Mucosa of stomach (tissue), 1 donor: ENCODE results near the gene RNF5.
"Not testable (repeated sequence)": the region's sequence is repeated elsewhere in the genome, so short reads cannot be mapped to it uniquely, and the experiment has no call there.

Experiments used
- H3K27me3 ChIP-seq: one replicate; pipeline ENCODE4 v1.7.0; 2013; ENCODE audit warnings: mild to moderate bottlenecking, low read length; ENCODE audit not compliant: control insufficient read depth, insufficient read depth
- H3K36me3 ChIP-seq: one replicate; pipeline ENCODE4 v1.7.0; 2013; ENCODE audit warnings: low read length; ENCODE audit not compliant: control insufficient read depth, insufficient read depth
- H3K4me1 ChIP-seq: one replicate; pipeline ENCODE4 v1.7.0; 2013; ENCODE audit warnings: mild to moderate bottlenecking, low read length; ENCODE audit not compliant: control insufficient read depth, insufficient read depth
- H3K4me3 ChIP-seq: one replicate; pipeline ENCODE4 v1.7.0; 2013; ENCODE audit warnings: low read length
- H3K9ac ChIP-seq: one replicate; pipeline ENCODE4 v1.7.0; 2013; ENCODE audit warnings: mild to moderate bottlenecking, low read length, moderate library complexity
- H3K9me3 ChIP-seq: one replicate; pipeline ENCODE4 v1.7.0; 2013; ENCODE audit warnings: mild to moderate bottlenecking, low read length, moderate library complexity; ENCODE audit not compliant: control insufficient read depth
- donor health status: Pancreatic carcinoma.

The RNF5 gene

DNA sequence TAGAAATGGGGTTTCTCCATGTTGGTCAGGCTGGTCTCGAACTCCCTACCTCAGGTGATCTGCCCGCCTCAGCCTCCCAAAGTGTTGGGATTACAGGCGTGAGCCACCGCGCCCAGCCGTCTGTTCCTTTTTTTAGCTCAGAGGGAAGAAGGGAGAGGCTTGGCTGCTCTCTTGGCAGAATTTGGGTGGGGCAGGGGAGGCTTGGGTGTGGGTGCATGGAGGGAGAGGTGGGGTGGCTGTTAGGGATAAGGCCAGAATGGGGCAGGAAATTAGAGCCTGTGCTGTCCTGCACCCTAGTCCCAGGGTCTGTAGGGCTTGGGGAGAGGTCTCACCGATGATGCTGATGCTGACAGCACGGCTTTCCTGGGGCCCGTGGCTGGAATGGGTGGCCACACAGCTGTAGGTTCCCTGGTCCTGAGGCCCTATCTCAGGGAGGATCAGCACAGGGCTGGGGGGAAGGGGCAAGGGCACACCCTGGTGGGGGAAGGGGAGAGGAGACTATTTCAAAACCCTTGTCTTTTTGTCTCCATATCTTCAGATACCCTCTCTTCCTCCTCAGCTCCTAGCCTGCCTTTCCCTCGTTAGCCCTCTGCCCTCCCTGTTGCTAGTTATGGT is 3.8 kb downstream of the RNF5 start:
- H3K9me3 ChIP-seq, result no peaks in the 10 kb centered on the region
- H3K9ac ChIP-seq, result no peak overlapping the region
- H3K4me1 ChIP-seq, result peaks cover 36% of the 10 kb centered on the region
- no peaks in the 10 kb centered on the region for H3K27me3 ChIP-seq
- H3K4me3 ChIP-seq, result no peak overlapping the region
- no peaks in the 10 kb centered on the region for H3K36me3 ChIP-seq

DNA sequence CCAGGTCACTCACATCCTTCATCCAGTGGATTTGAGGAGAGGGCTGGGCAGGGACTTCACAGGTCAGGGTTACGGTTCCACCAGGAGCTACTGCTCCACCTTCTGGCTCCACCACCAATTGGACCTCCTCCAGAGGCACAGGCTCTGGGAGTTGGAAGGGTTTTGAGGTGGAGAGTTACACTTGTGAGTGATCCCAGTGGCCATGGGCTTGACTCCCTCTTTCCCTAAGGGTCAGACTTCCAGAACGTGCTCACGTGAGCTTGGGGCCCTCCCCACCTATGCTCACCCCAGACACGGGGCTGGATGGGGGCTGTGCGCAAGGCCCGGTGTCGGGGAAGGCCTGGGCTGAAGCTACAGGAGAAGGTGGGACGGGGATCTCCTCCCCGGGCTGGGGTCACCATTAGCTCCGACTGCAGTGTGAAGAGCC is 4.4 kb downstream of the RNF5 start:
- H3K9me3 ChIP-seq, result no peaks in the 10 kb centered on the region
- no peaks in the 10 kb centered on the region for H3K36me3 ChIP-seq
- no peaks in the 10 kb centered on the region for H3K27me3 ChIP-seq
- no peak overlapping the region for H3K4me3 ChIP-seq
- no peak overlapping the region for H3K9ac ChIP-seq
- H3K4me1 ChIP-seq, result peaks cover 35% of the 10 kb centered on the region

DNA sequence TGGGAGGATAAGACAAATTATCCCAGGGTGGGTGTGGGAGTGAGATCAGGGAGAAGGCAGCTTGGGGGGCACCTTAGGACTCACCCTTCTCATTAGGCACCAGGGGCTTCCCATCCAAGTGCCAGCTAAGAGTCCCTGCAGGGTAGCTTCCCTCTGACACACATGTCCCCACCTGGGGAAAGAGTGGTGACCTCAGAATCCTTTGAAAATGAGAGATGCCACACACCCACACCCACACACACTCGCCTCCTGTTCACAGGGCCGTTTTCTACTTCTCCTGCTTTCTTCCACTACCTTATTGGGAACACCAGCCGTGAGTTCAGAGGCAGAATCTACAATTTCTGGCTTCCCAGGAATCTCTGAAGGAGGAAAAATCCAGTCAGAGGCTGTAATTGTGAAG is 4.8 kb downstream of the RNF5 start:
- H3K9ac ChIP-seq, result no peak overlapping the region
- H3K36me3 ChIP-seq, result no peaks in the 10 kb centered on the region
- no peak overlapping the region for H3K4me3 ChIP-seq
- H3K27me3 ChIP-seq, result no peaks in the 10 kb centered on the region
- no peaks in the 10 kb centered on the region for H3K9me3 ChIP-seq
- H3K4me1 ChIP-seq, result peaks cover 40% of the 10 kb centered on the region

DNA sequence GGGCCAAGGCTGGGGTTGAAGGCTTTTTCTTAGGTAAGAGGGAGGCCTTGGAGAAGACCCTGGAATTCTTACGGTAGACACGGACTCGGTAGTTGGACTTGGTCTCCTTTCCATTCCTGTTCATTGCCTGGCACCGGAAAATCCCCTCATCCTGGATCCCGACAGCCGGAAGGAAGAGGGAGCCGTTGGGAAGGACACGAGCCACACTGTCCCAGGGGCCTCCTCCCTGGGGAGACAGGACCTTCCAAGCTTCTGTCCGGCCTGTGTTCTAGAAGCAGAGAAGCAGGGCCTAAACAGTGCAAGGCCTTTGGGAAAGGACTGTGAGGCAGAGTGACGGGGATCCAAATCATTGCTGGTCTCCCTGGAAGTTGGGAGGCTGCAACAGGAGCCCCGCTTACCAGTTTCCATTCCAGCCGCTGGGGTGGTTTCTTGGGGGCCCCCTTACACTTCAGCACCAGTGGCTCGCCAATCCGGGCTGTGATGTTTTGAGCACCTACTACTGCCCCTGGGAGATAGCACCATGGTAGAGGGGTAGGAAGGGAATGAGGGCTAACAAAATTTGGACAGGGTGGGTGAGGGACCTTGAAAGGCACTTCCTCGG is 5.4 kb downstream of the RNF5 start:
- peaks cover 43% of the 10 kb centered on the region for H3K4me1 ChIP-seq
- H3K4me3 ChIP-seq, result no peak overlapping the region
- H3K27me3 ChIP-seq, result no peaks in the 10 kb centered on the region
- H3K36me3 ChIP-seq, result no peaks in the 10 kb centered on the region
- H3K9me3 ChIP-seq, result no peaks in the 10 kb centered on the region
- no peak overlapping the region for H3K9ac ChIP-seq

DNA sequence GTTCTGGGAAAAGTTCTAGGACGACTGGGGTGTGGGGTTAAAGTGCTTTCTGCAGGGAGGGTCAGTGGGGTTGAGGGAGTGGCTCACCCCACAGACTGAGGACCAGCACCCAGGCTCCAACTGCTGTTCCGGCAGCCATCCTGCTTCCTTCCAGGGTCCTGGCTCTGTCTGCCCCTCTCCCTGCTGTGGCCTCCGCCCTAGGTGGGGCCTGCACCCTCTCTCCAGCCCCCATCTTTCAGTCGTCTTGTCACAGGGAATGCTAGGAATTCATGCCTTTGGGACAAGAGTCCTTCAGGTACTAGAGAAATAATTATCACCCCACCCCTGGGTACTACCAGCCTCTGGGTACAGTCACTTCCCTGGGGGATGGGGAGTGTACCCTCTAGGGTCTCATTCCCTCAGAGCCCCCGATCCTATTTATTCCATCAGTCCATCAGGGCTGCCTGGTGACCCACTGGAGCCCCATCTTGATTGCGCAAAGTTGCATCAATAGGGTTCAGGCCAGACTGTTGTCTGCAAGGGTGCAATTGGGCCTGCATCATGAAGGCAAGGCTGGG is 6.0 kb downstream of the RNF5 start, which contains the start of gene AGER:
TSS of gene AGER (minus strand) at position 170 of the 557 bp plus-strand sequence. CDS start at position 139, 31 bp downstream.
- H3K4me1 ChIP-seq, result peaks cover 44% of the 10 kb centered on the region
- H3K27me3 ChIP-seq, result no peaks in the 10 kb centered on the region
- H3K4me3 ChIP-seq, result no peak within 1 kb of the TSS
- H3K9me3 ChIP-seq, result no peaks in the 10 kb centered on the region
- H3K36me3 ChIP-seq, result no peaks in the 10 kb centered on the region
- no peak within 1 kb of the TSS for H3K9ac ChIP-seq

DNA sequence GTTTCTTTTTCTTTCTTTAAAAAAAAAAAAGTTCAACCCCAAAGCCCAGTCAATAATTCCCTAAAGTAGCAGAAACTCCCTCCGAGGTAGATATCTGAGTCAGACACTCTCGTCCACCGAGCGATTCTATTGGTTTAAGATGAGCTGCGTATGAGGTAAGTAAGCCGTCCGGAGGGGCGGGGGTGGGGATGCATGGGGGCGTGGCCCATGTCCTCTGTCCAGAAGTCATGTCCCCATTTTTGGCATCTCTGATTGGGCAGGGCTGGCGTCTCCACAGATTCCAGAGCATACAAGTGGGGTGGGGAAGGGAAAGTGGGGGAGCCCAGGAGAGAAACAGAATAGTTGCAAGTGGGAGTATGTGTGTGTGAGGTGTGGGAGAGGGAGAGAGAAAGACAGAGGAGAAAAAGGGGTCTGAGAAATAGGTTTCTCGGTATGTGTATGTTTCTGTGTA is 7.5 kb downstream of the RNF5 start:
- not testable (repeated sequence) for H3K36me3 ChIP-seq, H3K9me3 ChIP-seq, H3K4me3 ChIP-seq, H3K9ac ChIP-seq, H3K27me3 ChIP-seq
- peaks cover 39% of the 10 kb centered on the region for H3K4me1 ChIP-seq

DNA sequence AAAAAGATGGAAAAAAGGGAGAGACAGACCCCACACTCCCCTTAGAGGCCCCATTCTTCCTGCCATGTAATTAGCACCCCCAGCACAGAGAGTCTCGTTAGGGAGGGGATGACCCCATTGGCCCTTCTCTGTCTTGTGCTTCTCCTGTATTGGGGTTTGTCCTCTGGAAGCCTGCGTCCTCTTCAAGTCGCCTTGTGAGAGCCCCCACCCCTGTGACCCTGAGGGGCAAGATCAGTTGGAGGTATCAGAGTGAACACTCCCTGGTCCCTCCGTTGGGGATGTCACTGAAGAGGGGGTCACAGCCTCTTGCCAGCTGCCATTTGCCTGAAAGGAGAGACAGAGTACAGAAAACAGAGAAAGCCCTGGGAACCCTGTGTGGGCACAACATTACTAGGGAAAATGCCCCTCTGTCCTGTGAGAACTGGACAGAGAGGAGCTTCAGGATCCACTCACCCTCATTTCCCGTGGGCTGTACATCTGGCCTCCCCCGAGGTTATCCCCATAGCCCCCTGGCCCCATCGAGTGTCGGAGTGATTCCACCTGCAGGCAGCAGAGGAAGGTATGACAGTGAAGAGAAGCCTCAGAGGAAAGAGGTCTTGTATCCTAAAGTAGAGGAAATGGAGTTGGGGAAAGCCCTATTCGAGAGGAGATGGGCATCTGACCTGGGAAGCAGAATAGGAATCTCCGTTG is 8.1 kb downstream of the RNF5 start:
- H3K36me3 ChIP-seq, H3K4me3 ChIP-seq, H3K9me3 ChIP-seq, H3K9ac ChIP-seq, H3K27me3 ChIP-seq: not testable (repeated sequence)
- H3K4me1 ChIP-seq, result peaks cover 38% of the 10 kb centered on the region

DNA sequence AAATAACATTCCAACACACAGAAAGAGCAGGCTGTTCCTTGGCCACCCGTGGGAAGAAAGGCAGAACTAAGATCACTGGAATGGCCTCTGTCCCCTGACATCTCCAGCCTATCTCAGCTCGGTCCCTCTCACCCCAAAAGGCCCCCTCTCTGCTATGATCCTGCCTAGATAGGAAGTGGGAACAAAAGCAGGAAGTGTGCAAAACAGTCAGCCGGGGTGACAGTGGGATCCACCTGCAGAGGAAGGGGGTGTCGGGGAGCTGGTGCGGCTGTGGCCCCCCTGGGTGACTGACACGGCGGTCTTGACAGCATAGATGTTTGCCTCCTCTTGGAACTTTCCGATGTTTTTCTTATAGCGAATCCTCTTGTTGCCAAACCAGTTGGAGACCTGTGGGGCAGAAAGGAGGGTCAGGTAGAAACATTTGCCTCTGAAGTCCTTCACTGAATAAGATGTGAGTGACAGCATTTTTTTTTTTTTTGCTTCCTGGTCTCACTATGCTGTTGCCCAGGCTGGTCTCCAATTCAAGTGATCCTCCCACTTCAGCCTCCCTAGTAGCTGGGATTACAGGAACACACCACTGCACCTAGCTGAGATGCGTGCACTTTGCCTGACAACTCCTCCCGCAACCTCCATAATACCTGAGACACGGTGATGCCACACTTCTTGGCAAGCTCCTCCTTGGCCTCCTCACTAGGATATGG is 9.0 kb downstream of the RNF5 start:
- Histone ChIP-seq H3K9ac (no peak overlapping the region), H3K9me3 (no peaks in the 10 kb centered on the region), H3K27me3 (no peaks in the 10 kb centered on the region), H3K4me1 (peaks cover 38% of the 10 kb centered on the region), H3K36me3 (no peaks in the 10 kb centered on the region), H3K4me3 (no peak overlapping the region)

DNA sequence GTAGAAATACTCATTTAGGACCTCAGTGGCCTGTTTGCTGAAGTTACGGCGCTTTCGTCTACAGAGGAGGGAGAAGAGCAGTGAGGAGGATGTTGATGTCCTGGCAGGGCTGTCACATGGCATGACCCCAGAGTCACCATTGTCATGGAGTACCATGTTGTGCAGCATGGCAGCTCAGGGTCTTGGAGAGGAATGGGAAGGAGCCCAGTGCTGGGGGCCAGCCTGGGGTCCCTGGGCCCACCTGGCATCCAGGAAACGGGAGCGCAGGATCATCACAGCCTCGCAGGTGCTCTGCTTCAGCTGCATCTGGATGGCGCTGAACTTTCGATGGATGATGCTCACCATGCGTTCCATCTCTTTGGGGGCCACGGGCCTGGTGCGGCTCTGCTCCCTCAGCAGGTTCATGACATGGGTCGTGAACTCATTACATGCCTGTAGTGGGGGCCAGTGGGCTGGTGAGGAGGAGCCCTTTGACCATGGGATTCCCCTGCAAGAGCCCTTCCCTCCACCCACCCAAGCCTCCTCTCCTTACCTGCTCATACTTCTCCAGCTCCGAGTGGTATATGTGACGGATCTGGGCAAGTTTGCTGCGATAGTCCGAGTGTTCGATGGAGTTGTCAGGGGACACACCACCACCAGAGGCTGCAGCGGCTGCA is 9.6 kb downstream of the RNF5 start:
- peaks cover 45% of the 10 kb centered on the region for H3K4me1 ChIP-seq

DNA sequence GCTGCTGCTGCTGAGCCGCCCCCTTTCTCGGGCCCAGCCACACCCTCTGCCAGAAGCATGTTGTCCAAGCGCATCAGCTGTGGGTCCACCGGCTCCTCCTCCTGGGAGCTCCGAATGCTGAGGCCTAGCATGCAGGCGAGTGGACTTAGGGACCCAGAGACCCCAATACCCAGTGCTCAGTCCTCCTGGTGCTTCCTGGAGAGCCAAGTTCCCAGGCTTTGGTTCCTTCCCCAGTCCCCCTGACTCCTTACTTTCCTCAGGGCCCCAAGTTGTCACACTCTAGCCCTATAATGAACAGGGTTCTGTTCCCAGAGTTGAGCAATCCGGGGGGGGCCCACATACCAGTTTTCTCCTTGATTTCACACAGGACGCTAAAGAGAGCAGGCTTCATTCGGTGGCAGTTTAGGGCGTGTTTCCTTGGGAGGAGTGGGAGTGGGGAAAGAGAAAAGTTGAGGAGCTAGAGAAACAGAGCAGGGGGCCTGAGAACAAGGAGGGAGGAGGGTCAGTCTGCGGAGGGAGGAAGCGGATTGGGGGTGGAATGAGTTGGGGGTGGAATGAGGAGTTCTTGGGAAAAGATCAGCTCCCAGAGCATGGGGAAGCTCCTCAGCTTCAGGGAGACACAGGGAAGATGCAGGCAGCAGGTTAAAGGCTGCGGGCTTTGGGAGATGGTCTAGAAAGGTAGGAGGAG is 10.3 kb downstream of the RNF5 start:
- no peaks in the 10 kb centered on the region for H3K27me3 ChIP-seq
- peak overlapping the region; percentile 66 for H3K4me3 ChIP-seq
- H3K4me1 ChIP-seq, result peaks cover 49% of the 10 kb centered on the region
- no peaks in the 10 kb centered on the region for H3K36me3 ChIP-seq
- H3K9me3 ChIP-seq, result no peaks in the 10 kb centered on the region
- peak overlapping the region; percentile 95 for H3K9ac ChIP-seq

More for the DNA sequence above, 9.6 kb downstream of the RNF5 start:
- not testable (repeated sequence) for H3K27me3 ChIP-seq, H3K9me3 ChIP-seq, H3K36me3 ChIP-seq, H3K9ac ChIP-seq, H3K4me3 ChIP-seq

DNA sequence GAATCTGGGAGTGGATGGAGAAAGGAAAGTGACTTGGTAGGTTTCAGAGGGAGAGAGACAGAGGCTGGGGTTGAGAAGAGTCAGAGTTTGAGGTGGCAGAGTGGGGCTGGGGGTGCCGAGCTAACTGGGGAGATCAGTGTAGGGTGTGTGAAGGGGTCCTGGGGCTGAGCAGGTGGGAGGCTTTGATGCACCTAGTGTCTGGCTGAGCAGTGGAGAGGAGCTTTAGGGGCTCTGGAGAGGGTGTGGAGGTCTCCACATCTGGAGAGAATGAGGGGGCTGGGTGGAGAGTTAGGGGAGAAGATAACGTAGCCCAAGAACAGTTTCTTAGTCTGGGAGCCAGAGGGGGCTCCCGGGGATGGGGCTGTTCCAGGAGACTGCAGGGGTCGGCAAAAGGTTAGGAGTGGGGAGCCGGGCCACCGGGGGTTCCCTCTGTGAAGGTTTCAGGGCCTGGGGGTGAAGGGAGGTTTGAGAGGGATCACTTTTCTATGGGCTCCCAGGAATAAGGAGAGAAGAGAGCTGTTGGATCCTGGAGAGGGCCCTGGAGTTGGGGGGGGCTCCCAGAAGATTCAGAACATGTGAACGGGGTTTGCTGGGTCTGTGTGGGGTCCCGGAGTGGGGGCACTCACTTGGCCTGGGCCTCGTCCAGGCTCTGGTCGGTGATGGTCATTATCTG is 11.0 kb downstream of the RNF5 start:
- H3K36me3 ChIP-seq, result no peaks in the 10 kb centered on the region
- H3K4me1 ChIP-seq, result peaks cover 49% of the 10 kb centered on the region
- peak overlapping the region; percentile 95 for H3K9ac ChIP-seq
- H3K9me3 ChIP-seq, result no peaks in the 10 kb centered on the region
- H3K4me3 ChIP-seq, result peak overlapping the region; percentile 66
- no peaks in the 10 kb centered on the region for H3K27me3 ChIP-seq
